ENCODE data around the gene CASP3.
"Not testable (repeated sequence)": the region's sequence is repeated elsewhere in the genome, so short reads cannot be mapped to it uniquely, and the experiment has no call there.

The CASP3 gene

GRCh38 chr4:184624972-184625554 lies 24.2 kb downstream of the CASP3 start:
- Histone ChIP-seq H3K27ac (no peak overlapping the region), H3K4me3 (ENCODE audit: low read depth, low read length) (no peak overlapping the region), H3K9me3 (ENCODE audit: severe bottlenecking) (no peaks in the 10 kb centered on the region), H3K27me3 (ENCODE audit: insufficient read depth, low read depth, severe bottlenecking) (no peaks in the 10 kb centered on the region), H3K36me3 (peaks cover 20% of the 10 kb centered on the region)
- no peak for TF ChIP-seq CTCF (IDR thresholded peaks at IDR 0.05; ENCODE audit: low read depth, low read length)
- DNase-seq, result no peak

- H3K4me3 ChIP-seq (ENCODE audit: low read depth, low read length); H3K9me3 ChIP-seq (ENCODE audit: severe bottlenecking); H3K27me3 ChIP-seq (ENCODE audit: insufficient read depth, low read depth, severe bottlenecking); DNase-seq; H3K27ac ChIP-seq: not testable (repeated sequence)
- H3K36me3 ChIP-seq, result peaks cover 15% of the 10 kb centered on the region
Measured at GRCh38 chr4:184624504-184624903, 24.7 kb downstream of the CASP3 start.

GRCh38 chr4:184621518-184621917 lies 27.7 kb downstream of the CASP3 start:
- no peak overlapping the region for H3K4me3 ChIP-seq (ENCODE audit: low read depth, low read length)

GRCh38 chr4:184620212-184620867 lies 28.9 kb downstream of the CASP3 start:
- DNase-seq, result no peak
- Histone ChIP-seq H3K27me3 (ENCODE audit: insufficient read depth, low read depth, severe bottlenecking) (no peaks in the 10 kb centered on the region), H3K9me3 (ENCODE audit: severe bottlenecking) (peaks cover 6% of the 10 kb centered on the region), H3K27ac (no peak overlapping the region), H3K4me3 (ENCODE audit: low read depth, low read length) (no peak overlapping the region), H3K36me3 (no peaks in the 10 kb centered on the region)
- no peak for TF ChIP-seq CTCF (IDR thresholded peaks at IDR 0.05; ENCODE audit: low read depth, low read length)

More at GRCh38 chr4:184621518-184621917, 27.7 kb downstream of the CASP3 start:
- H3K27me3 ChIP-seq (ENCODE audit: insufficient read depth, low read depth, severe bottlenecking), result no peaks in the 10 kb centered on the region
- no peaks in the 10 kb centered on the region for H3K9me3 ChIP-seq (ENCODE audit: severe bottlenecking)
- no peak for DNase-seq
- no peaks in the 10 kb centered on the region for H3K36me3 ChIP-seq
- no peak overlapping the region for H3K27ac ChIP-seq
- TF ChIP-seq CTCF (IDR thresholded peaks at IDR 0.05; ENCODE audit: low read depth, low read length), result no peak

- TF ChIP-seq CTCF (IDR thresholded peaks at IDR 0.05; ENCODE audit: low read depth, low read length), result no peak
- Histone ChIP-seq H3K9me3 (ENCODE audit: severe bottlenecking) (peaks cover 20% of the 10 kb centered on the region), H3K4me3 (ENCODE audit: low read depth, low read length) (no peak overlapping the region), H3K36me3 (no peaks in the 10 kb centered on the region), H3K27me3 (ENCODE audit: insufficient read depth, low read depth, severe bottlenecking) (no peaks in the 10 kb centered on the region), H3K27ac (no peak overlapping the region)
- DNase-seq, result no peak
Measured at GRCh38 chr4:184617600-184618196, 31.5 kb downstream of the CASP3 start.

GRCh38 chr4:184616633-184617551 lies 32.4 kb downstream of the CASP3 start:
- Histone ChIP-seq H3K9me3 (ENCODE audit: severe bottlenecking) (peaks cover 20% of the 10 kb centered on the region), H3K27ac (no peak overlapping the region), H3K27me3 (ENCODE audit: insufficient read depth, low read depth, severe bottlenecking) (no peaks in the 10 kb centered on the region), H3K36me3 (no peaks in the 10 kb centered on the region), H3K4me3 (ENCODE audit: low read depth, low read length) (no peak overlapping the region)
- no peak for TF ChIP-seq CTCF (IDR thresholded peaks at IDR 0.05; ENCODE audit: low read depth, low read length)
- DNase-seq, result no peak

GRCh38 chr4:184616168-184616567 lies 33.1 kb downstream of the CASP3 start:
- not testable (repeated sequence) for H3K4me3 ChIP-seq (ENCODE audit: low read depth, low read length); H3K27me3 ChIP-seq (ENCODE audit: insufficient read depth, low read depth, severe bottlenecking); H3K36me3 ChIP-seq; DNase-seq; H3K27ac ChIP-seq
- H3K9me3 ChIP-seq (ENCODE audit: severe bottlenecking), result peaks cover 20% of the 10 kb centered on the region
